Transverse colon (tissue), 4 donors: ENCODE data around the gene UBA6. TPM values are rescaled to one million over a fixed set of nuclear protein-coding genes. Genes with fewer than 3 reads are reported as not detected.

Experiments
- DNase-seq: peaks from one replicate; pipeline ENCODE4 v3.0.0-alpha.2; 2019
- H3K27ac ChIP-seq, 4 donors: fragments of 200-600 bp; sonication (generic); 2 replicates each; pipeline ENCODE4 v1.5.1; 2016 to 2018; ENCODE audit warnings: inconsistent platforms in 4 of 4
- H3K27me3 ChIP-seq: fragments of 200-600 bp; sonication (generic); 2 replicates; pipeline ENCODE4 v1.5.1; 2017; ENCODE audit warnings: inconsistent platforms
- H3K36me3 ChIP-seq, 4 donors: fragments of 200-600 bp; sonication (generic); 2 replicates each; pipeline ENCODE4 v1.5.1; 2017 to 2019; ENCODE audit warnings: inconsistent platforms in 4 of 4
- H3K4me1 ChIP-seq, 4 donors: fragments of 200-600 bp; sonication (generic); 2 replicates each; pipeline ENCODE4 v1.5.1; 2017 to 2020; ENCODE audit warnings: inconsistent platforms in 4 of 4
- H3K4me3 ChIP-seq, 4 donors: fragments of 200-600 bp; sonication (generic); 1 replicate in 1 of 4; 2 replicates in 3 of 4; pipeline versions ENCODE4 v1.5.1 to v1.6.1; 2017 to 2019; ENCODE audit warnings: inconsistent platforms in 4 of 4
- H3K9me3 ChIP-seq, 2 donors: fragments of 200-600 bp; sonication (generic); 2 replicates each; pipeline ENCODE4 v1.5.1; 2017 to 2019; ENCODE audit warnings: inconsistent platforms in 2 of 2
- EP300 ChIP-seq: sonication (generic); formaldehyde crosslinking; IDR thresholded peaks from one replicate; pipeline ENCODE4 v1.6.1; 2017; ENCODE audit warnings: antibody characterized with exemption, low read depth
- POLR2A ChIP-seq: fragments of 450-650 bp; IDR thresholded peaks from one replicate; pipeline ENCODE4 v1.6.1; 2016; ENCODE audit warnings: antibody characterized with exemption, mild to moderate bottlenecking, moderate library complexity
- POLR2AphosphoS5 ChIP-seq, 3 donors: sonication (generic); formaldehyde crosslinking; IDR thresholded peaks; one replicate each; pipeline ENCODE4 v1.6.1; 2016; ENCODE audit warnings: antibody characterized with exemption in 3 of 3
- WGBS, 2 donors: methylation state at CpG; one replicate each; pipeline ENCODE4 v1.1.5; 2018; ENCODE audit warnings: low coverage in 1 of 2; 5-methylcytosine and 5-hydroxymethylcytosine counted together
- in situ Hi-C, 4 donors: fragments of 200-750 bp; cut with MboI; loops; one replicate each; pipeline versions ENCODE4 v1.15.0 to v1.15.1; 2017; ENCODE audit warnings: low sequenced_read_pairs in 3 of 4, low pct_ligation_motif_present in 1 of 4, low pct_unique_long_range_greater_than_20kb in 1 of 4
- intact Hi-C: fragments of 100-400 bp; cut with DNase I; formaldehyde crosslinking; loops from one replicate; pipeline ENCODE4 v1.15.1; 2023; ENCODE audit warnings: low total_unique reads
- total RNA-seq, 4 donors: library from RNA; depleted of rRNA; stranded (reverse); fragments of >200 nt; gene quantifications; one replicate each; pipeline ENCODE4 v1.1.0, GENCODE V29; 2016
- TF ChIP-seq, protein P1 (sequence below), 5 experiments: fragments of 200-600 bp in 3 of 5; fragments of 450-650 bp in 2 of 5; sonication (generic) in 3 of 5; IDR thresholded peaks; 1 replicate in 2 of 5; 2 replicates in 3 of 5; pipeline ENCODE4 v1.5.1; 2016 to 2017; ENCODE audit warnings: antibody characterized with exemption in 5 of 5, inconsistent platforms in 3 of 5, mild to moderate bottlenecking in 2 of 5, moderate library complexity in 1 of 5

Gene UBA6
- total RNA-seq, 4 donors from 2014 or later = 20.9 to 52.7 (median 48.6) TPM

DNA sequence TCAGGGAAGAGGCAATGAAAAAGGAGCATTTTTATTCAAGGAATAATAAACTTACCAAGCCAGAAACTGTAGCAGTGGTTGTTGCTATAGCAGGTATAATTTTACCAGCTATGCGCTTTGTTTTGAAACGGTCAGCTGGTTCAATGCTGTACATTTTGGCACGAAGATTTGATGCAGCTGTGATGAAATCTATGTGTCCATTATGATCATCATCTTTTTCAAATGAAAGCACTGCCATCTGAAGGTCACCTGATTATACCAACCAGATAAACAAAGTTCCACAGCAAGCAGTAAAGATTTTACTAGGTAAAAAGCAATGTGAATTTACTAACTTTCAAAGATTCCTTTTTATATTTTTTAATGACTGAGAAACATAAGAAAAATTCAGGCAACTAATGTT is 76.0 kb downstream of the UBA6 start:
- DNase-seq = no peak
- WGBS, 2 donors = 75 to 85% methylated on average over 2 to 3 of the region's 3 CpGs
- in situ Hi-C loops (no loop called here), intact Hi-C loops (no loop called here)
- no peaks in the 10 kb centered on the region for H3K9me3 ChIP-seq
- H3K27me3 ChIP-seq = no peaks in the 10 kb centered on the region
- H3K36me3 ChIP-seq = peaks cover 0 to 53% (median 25%) of the 10 kb centered on the region in 4 donors
- no peak overlapping the region for H3K27ac ChIP-seq
- H3K4me3 ChIP-seq = no peak overlapping the region
- H3K4me1 ChIP-seq = no peaks in the 10 kb centered on the region
- TF ChIP-seq POLR2A (no peak), EP300 (no peak)

DNA sequence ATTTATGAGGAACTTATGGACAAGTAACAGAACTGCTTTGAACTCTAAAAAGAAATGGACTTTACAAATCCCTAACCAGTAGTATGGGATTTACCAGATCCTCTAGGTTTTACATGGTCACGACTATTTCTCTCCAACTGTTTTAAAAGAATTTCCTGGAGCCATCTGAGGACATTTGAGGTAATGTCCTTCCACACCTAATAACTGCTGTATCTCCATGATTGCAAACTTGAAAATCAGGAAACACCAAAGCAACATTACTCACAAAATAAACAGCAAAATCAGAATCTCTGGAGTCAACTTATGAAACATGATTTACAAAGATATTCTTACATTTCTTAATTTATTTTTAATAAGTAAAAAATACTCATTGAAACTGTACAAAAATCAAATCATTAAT is 84.5 kb downstream of the UBA6 start:
- H3K27me3 ChIP-seq = no peaks in the 10 kb centered on the region
- no peak for DNase-seq
- peaks cover 0 to 20% (median 3%) of the 10 kb centered on the region in 4 donors for H3K36me3 ChIP-seq
- intact Hi-C loops (no loop called here), in situ Hi-C loops (no loop called here)
- no peak overlapping the region for H3K27ac ChIP-seq
- peaks cover 0 to 7% of the 10 kb centered on the region in 2 donors for H3K9me3 ChIP-seq
- H3K4me3 ChIP-seq = no peak overlapping the region
- TF ChIP-seq POLR2AphosphoS5 (IDR thresholded peaks at IDR 0.05) (no peak), POLR2A (no peak), EP300 (no peak)
- TF ChIP-seq, protein P1, sequence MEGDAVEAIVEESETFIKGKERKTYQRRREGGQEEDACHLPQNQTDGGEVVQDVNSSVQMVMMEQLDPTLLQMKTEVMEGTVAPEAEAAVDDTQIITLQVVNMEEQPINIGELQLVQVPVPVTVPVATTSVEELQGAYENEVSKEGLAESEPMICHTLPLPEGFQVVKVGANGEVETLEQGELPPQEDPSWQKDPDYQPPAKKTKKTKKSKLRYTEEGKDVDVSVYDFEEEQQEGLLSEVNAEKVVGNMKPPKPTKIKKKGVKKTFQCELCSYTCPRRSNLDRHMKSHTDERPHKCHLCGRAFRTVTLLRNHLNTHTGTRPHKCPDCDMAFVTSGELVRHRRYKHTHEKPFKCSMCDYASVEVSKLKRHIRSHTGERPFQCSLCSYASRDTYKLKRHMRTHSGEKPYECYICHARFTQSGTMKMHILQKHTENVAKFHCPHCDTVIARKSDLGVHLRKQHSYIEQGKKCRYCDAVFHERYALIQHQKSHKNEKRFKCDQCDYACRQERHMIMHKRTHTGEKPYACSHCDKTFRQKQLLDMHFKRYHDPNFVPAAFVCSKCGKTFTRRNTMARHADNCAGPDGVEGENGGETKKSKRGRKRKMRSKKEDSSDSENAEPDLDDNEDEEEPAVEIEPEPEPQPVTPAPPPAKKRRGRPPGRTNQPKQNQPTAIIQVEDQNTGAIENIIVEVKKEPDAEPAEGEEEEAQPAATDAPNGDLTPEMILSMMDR (IDR thresholded peaks at IDR 0.05) = no peak
- 90 to 97% methylated on average over 1 of the region's 1 CpG for WGBS, 2 donors
- H3K4me1 ChIP-seq = no peaks in the 10 kb centered on the region

DNA sequence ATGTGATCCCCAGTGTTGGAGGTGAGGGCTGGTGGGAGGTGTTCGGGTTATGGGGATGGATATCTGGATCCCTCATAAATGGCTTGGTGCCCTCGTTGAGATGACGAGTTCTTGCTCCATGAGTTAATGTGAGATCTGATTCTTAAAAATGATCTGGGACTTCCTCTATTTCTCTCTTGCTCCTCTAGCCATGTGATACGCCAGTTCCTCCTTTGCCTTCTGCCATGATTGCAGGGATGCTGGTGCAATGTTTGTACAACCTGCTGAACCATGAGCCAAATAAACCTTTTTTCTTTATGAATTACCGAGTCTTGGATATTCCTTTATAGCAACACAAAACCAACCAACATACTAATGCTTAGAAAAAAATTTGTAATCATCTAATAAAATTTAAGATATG is 85.8 kb downstream of the UBA6 start:
- TF ChIP-seq, protein P1 (IDR thresholded peaks at IDR 0.05) = no peak
- TF ChIP-seq POLR2A (no peak), POLR2AphosphoS5 (IDR thresholded peaks at IDR 0.05) (no peak), EP300 (no peak)
- in situ Hi-C loops (no loop called here), intact Hi-C loops (no loop called here)

DNA sequence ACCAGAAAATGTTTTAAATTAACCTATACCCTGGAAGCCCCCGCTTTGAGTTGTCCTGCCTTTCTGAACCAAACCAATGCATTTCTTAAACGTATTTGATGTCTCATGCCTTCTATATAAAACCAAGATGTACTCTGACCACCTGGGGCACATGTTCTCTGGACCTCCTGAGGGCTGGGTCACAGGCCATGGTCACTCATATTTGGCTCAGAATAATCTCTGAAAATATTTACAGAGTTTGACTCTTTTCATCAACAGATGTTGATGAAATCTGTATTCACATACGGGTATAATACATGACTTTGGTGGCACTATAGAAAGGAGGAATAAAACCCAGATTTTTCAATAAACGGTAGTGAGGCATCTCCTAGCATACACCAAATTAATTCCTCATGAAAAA is 86.8 kb downstream of the UBA6 start:
- Histone ChIP-seq H3K36me3 (peaks cover 0 to 7% (median under 1%) of the 10 kb centered on the region in 4 donors), H3K4me1 (no peaks in the 10 kb centered on the region), H3K27me3 (no peaks in the 10 kb centered on the region), H3K9me3 (peaks cover 0 to 17% of the 10 kb centered on the region in 2 donors), H3K27ac (no peak overlapping the region), H3K4me3 (no peak overlapping the region)
- intact Hi-C loops (no loop called here), in situ Hi-C loops (no loop called here)
- 97 to 100% methylated on average over 1 to 4 of the region's 4 CpGs for WGBS, 2 donors
- DNase-seq = no peak
- TF ChIP-seq POLR2A = no peak
- TF ChIP-seq, protein P1 (IDR thresholded peaks at IDR 0.05) = no peak

More for the DNA sequence above, 85.8 kb downstream of the UBA6 start:
- no peaks in the 10 kb centered on the region for H3K4me1 ChIP-seq
- peaks cover 0 to 13% of the 10 kb centered on the region in 2 donors for H3K9me3 ChIP-seq
- H3K27ac ChIP-seq = no peak overlapping the region
- H3K27me3 ChIP-seq = no peaks in the 10 kb centered on the region
- WGBS, 2 donors = 88 to 93% methylated on average over 2 to 5 of the region's 5 CpGs
- no peak for DNase-seq
- no peak overlapping the region for H3K4me3 ChIP-seq
- H3K36me3 ChIP-seq = peaks cover 0 to 7% (median 3%) of the 10 kb centered on the region in 4 donors

DNA sequence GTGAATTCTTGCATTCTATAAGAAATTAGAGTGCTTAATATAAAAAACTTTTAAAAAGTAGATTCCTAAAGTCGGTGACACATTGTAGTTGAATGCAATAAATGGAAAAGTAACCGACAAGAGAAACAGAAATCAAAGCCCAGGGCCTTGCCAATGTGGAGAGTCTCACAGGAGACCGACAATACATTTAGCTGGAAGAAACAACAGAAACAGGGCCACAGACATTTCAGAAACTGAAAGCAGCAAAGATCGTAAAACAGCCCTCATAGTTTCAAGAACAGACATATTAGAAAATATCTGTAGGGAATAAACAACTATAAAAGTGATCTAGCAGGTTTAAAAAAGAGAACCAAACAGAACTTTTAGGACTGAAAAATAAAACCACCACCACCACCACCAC is 92.9 kb downstream of the UBA6 start:
- TF ChIP-seq POLR2AphosphoS5 (IDR thresholded peaks at IDR 0.05) (no peak), EP300 (no peak), POLR2A (no peak)
- TF ChIP-seq, protein P1 (IDR thresholded peaks at IDR 0.05) = no peak
- peaks cover 0 to 16% of the 10 kb centered on the region in 2 donors for H3K9me3 ChIP-seq
- no peak overlapping the region for H3K27ac ChIP-seq

More for the DNA sequence above, 92.9 kb downstream of the UBA6 start:
- Histone ChIP-seq H3K4me3 (no peak overlapping the region), H3K36me3 (no peaks in the 10 kb centered on the region), H3K27me3 (no peaks in the 10 kb centered on the region), H3K4me1 (no peaks in the 10 kb centered on the region)
- intact Hi-C loops (no loop called here), in situ Hi-C loops (no loop called here)
- no peak for DNase-seq
- 54 to 56% methylated on average over 4 of the region's 4 CpGs for WGBS, 2 donors
